ENCODE results near the gene ABHD16B.

The ABHD16B gene

GRCh38 chr20:63855363-63856097 lies 5.8 kb upstream of the ABHD16B start:
- H3F3A ChIP-seq (ENCODE audit: low read depth), result no peaks in the 10 kb centered on the region
- H3K4me2 ChIP-seq (ENCODE audit: low read depth, low read length, poor library complexity, severe bottlenecking), result no peak overlapping the region
- no peak overlapping the region for H3K9ac ChIP-seq (ENCODE audit: low read depth, low read length, poor library complexity, severe bottlenecking)
- no peaks in the 10 kb centered on the region for H3K9me2 ChIP-seq (replicated peaks; ENCODE audit: low read depth, low read length)
- H3K79me2 ChIP-seq (ENCODE audit: insufficient read depth, low read length), result no peaks in the 10 kb centered on the region
- peaks cover 42% of the 10 kb centered on the region for H3K4me1 ChIP-seq (ENCODE audit: insufficient read depth, low read length, poor library complexity, severe bottlenecking)
- no peaks in the 10 kb centered on the region for H4K20me1 ChIP-seq (ENCODE audit: insufficient read depth, low read length, poor library complexity, severe bottlenecking)
- H3K9me3 ChIP-seq (ENCODE audit: insufficient read depth, low read depth, low read length), result no peaks in the 10 kb centered on the region
- no peaks in the 10 kb centered on the region for H3K36me3 ChIP-seq (ENCODE audit: insufficient read depth, low read length)
- H3K27me3 ChIP-seq (ENCODE audit: insufficient read depth, low read length, poor library complexity, severe bottlenecking), result no peaks in the 10 kb centered on the region
- no peak overlapping the region for H2AFZ ChIP-seq (ENCODE audit: low read length)
- no peak for TF ChIP-seq CTCF (conservative IDR thresholded peaks at IDR 0.05; ENCODE audit: low read length)
- no peak for TF ChIP-seq EZH2phosphoT487 (IDR thresholded peaks at IDR 0.05; ENCODE audit: borderline replicate concordance)
- no peak overlapping the region for H3K4me3 ChIP-seq (ENCODE audit: low read length, poor library complexity, severe bottlenecking)

- Histone ChIP-seq H4K20me1 (ENCODE audit: insufficient read depth, low read length, poor library complexity, severe bottlenecking) (no peaks in the 10 kb centered on the region), H3K79me2 (ENCODE audit: insufficient read depth, low read length) (no peaks in the 10 kb centered on the region), H2AFZ (ENCODE audit: low read length) (no peak overlapping the region), H3K9me3 (ENCODE audit: insufficient read depth, low read depth, low read length) (no peaks in the 10 kb centered on the region), H3K9me2 (replicated peaks; ENCODE audit: low read depth, low read length) (no peaks in the 10 kb centered on the region), H3F3A (ENCODE audit: low read depth) (no peaks in the 10 kb centered on the region), H3K9ac (ENCODE audit: low read depth, low read length, poor library complexity, severe bottlenecking) (no peak overlapping the region), H3K27me3 (ENCODE audit: insufficient read depth, low read length, poor library complexity, severe bottlenecking) (no peaks in the 10 kb centered on the region), H3K4me1 (ENCODE audit: insufficient read depth, low read length, poor library complexity, severe bottlenecking) (peaks cover 36% of the 10 kb centered on the region), H3K4me3 (ENCODE audit: low read length, poor library complexity, severe bottlenecking) (no peak overlapping the region), H3K36me3 (ENCODE audit: insufficient read depth, low read length) (no peaks in the 10 kb centered on the region), H3K4me2 (ENCODE audit: low read depth, low read length, poor library complexity, severe bottlenecking) (no peak overlapping the region)
- no peak for TF ChIP-seq CTCF (conservative IDR thresholded peaks at IDR 0.05; ENCODE audit: low read length)
- TF ChIP-seq EZH2phosphoT487 (IDR thresholded peaks at IDR 0.05; ENCODE audit: borderline replicate concordance), result no peak
Measured at GRCh38 chr20:63856098-63856511, 5.2 kb upstream of the ABHD16B start.

GRCh38 chr20:63857764-63858392 lies 3.4 kb upstream of the ABHD16B start:
- Histone ChIP-seq H3K79me2 (ENCODE audit: insufficient read depth, low read length) (peaks cover 9% of the 10 kb centered on the region; the same call in 1 of the 2 replicates), H2AFZ (ENCODE audit: low read length) (no peak overlapping the region), H3K9me3 (ENCODE audit: insufficient read depth, low read depth, low read length) (no peaks in the 10 kb centered on the region), H3K27me3 (ENCODE audit: insufficient read depth, low read length, poor library complexity, severe bottlenecking) (no peaks in the 10 kb centered on the region), H3F3A (ENCODE audit: low read depth) (no peaks in the 10 kb centered on the region), H3K4me2 (ENCODE audit: low read depth, low read length, poor library complexity, severe bottlenecking) (peak overlapping the region; percentile 81), H4K20me1 (ENCODE audit: insufficient read depth, low read length, poor library complexity, severe bottlenecking) (no peaks in the 10 kb centered on the region), H3K9me2 (replicated peaks; ENCODE audit: low read depth, low read length) (no peaks in the 10 kb centered on the region), H3K36me3 (ENCODE audit: insufficient read depth, low read length) (no peaks in the 10 kb centered on the region; the same call in 1 of the 2 replicates), H3K4me3 (ENCODE audit: low read length, poor library complexity, severe bottlenecking) (peak overlapping the region; percentile 68), H3K9ac (ENCODE audit: low read depth, low read length, poor library complexity, severe bottlenecking) (peak overlapping the region; percentile 80), H3K4me1 (ENCODE audit: insufficient read depth, low read length, poor library complexity, severe bottlenecking) (peaks cover 35% of the 10 kb centered on the region)
- no peak for TF ChIP-seq EZH2phosphoT487 (IDR thresholded peaks at IDR 0.05; ENCODE audit: borderline replicate concordance)
- no peak for TF ChIP-seq CTCF (conservative IDR thresholded peaks at IDR 0.05; ENCODE audit: low read length)
